Measurements from ENCODE around the gene TPBGL. TPM values are rescaled to one million over a fixed set of nuclear protein-coding genes. Genes with fewer than 3 reads are reported as not detected.

Gene TPBGL
- total RNA-seq, 1 experiment from 2014 or later = 0.41 TPM

- CTCF ChIA-PET = interaction anchor here (0.5 to 3.1 kb wide), 20 partner anchors 9 to 503 kb away, joined by 3 to 178 read pairs (median 4); no protein-coding TSS in a partner anchor
- no peak overlapping the region for H3K27ac ChIP-seq (ENCODE audit: low read depth, low read length, poor library complexity, severe bottlenecking)
- intact Hi-C loops (cut with micrococcal nuclease; ENCODE audit: unreplicated experiment) = loop anchor here (1.0 kb wide), 2 partner anchors 61 to 182 kb away; no protein-coding TSS in a partner anchor
- no peaks in the 10 kb centered on the region for H3K9me3 ChIP-seq (ENCODE audit: low read depth, low read length, poor library complexity, severe bottlenecking)
- no peak overlapping the region for H3K4me3 ChIP-seq (ENCODE audit: low read depth, low read length, poor library complexity, severe bottlenecking)
- TF ChIP-seq CTCF (conservative IDR thresholded peaks at IDR 0.05; ENCODE audit: low read depth, low read length) = no peak
- TF ChIP-seq EZH2 (IDR thresholded peaks at IDR 0.05; ENCODE audit: borderline replicate concordance, low read depth, low read length, poor library complexity, severe bottlenecking) = no peak
- no peaks in the 10 kb centered on the region for H3K4me1 ChIP-seq (ENCODE audit: insufficient read depth, low read length, poor library complexity, severe bottlenecking)
- no peak for DNase-seq (ENCODE audit: low spot score)
- POLR2A ChIA-PET (ENCODE audit: low non-redundant PET) = interaction anchor here (0.6 kb wide), 1 partner anchor 154 kb away, joined by 3 read pairs; no protein-coding TSS in a partner anchor
- H3K36me3 ChIP-seq (ENCODE audit: insufficient read depth, low read length, poor library complexity, severe bottlenecking) = no peaks in the 10 kb centered on the region
- H3K27me3 ChIP-seq (replicated peaks; ENCODE audit: insufficient read depth, low read depth, low read length, poor library complexity) = peaks cover 25% of the 10 kb centered on the region
- BruUV-seq (replicated peaks) = no TSS peak
Observed at GRCh38 chr11:75205564-75206020, 35.0 kb upstream of the TPBGL start.

GRCh38 chr11:75208446-75208845, 32.1 kb upstream of the TPBGL start:
- Histone ChIP-seq H3K4me1 (ENCODE audit: insufficient read depth, low read length, poor library complexity, severe bottlenecking) (no peaks in the 10 kb centered on the region), H3K36me3 (ENCODE audit: insufficient read depth, low read length, poor library complexity, severe bottlenecking) (no peaks in the 10 kb centered on the region), H3K4me3 (ENCODE audit: low read depth, low read length, poor library complexity, severe bottlenecking) (no peak overlapping the region), H3K27ac (ENCODE audit: low read depth, low read length, poor library complexity, severe bottlenecking) (no peak overlapping the region), H3K27me3 (replicated peaks; ENCODE audit: insufficient read depth, low read depth, low read length, poor library complexity) (peaks cover 28% of the 10 kb centered on the region), H3K9me3 (ENCODE audit: low read depth, low read length, poor library complexity, severe bottlenecking) (no peaks in the 10 kb centered on the region)
- CTCF ChIA-PET = interaction anchor here (0.7 kb wide), 1 partner anchor 10 kb away, joined by 3 read pairs; no protein-coding TSS in a partner anchor
- TF ChIP-seq EZH2 (IDR thresholded peaks at IDR 0.05; ENCODE audit: borderline replicate concordance, low read depth, low read length, poor library complexity, severe bottlenecking) (no peak), CTCF (conservative IDR thresholded peaks at IDR 0.05; ENCODE audit: low read depth, low read length) (no peak)
- POLR2A ChIA-PET (ENCODE audit: low non-redundant PET) = no interaction called here
- intact Hi-C loops (cut with micrococcal nuclease; ENCODE audit: unreplicated experiment) = no loop called here
- no TSS peak for BruUV-seq (replicated peaks)
- no peak for DNase-seq (ENCODE audit: low spot score)

GRCh38 chr11:75212411-75212810, 28.2 kb upstream of the TPBGL start:
- no TSS peak for BruUV-seq (replicated peaks)
- POLR2A ChIA-PET (ENCODE audit: low non-redundant PET) = no interaction called here
- DNase-seq (ENCODE audit: low spot score) = no peak
- no peak overlapping the region for H3K27ac ChIP-seq (ENCODE audit: low read depth, low read length, poor library complexity, severe bottlenecking)
- TF ChIP-seq CTCF (conservative IDR thresholded peaks at IDR 0.05; ENCODE audit: low read depth, low read length) (no peak), EZH2 (IDR thresholded peaks at IDR 0.05; ENCODE audit: borderline replicate concordance, low read depth, low read length, poor library complexity, severe bottlenecking) (no peak)
- H3K36me3 ChIP-seq (ENCODE audit: insufficient read depth, low read length, poor library complexity, severe bottlenecking) = no peaks in the 10 kb centered on the region
- intact Hi-C loops (cut with micrococcal nuclease; ENCODE audit: unreplicated experiment) = no loop called here
- H3K27me3 ChIP-seq (replicated peaks; ENCODE audit: insufficient read depth, low read depth, low read length, poor library complexity) = peaks cover 25% of the 10 kb centered on the region
- no peaks in the 10 kb centered on the region for H3K9me3 ChIP-seq (ENCODE audit: low read depth, low read length, poor library complexity, severe bottlenecking)
- no peaks in the 10 kb centered on the region for H3K4me1 ChIP-seq (ENCODE audit: insufficient read depth, low read length, poor library complexity, severe bottlenecking)
- H3K4me3 ChIP-seq (ENCODE audit: low read depth, low read length, poor library complexity, severe bottlenecking) = no peak overlapping the region
- CTCF ChIA-PET = no interaction called here
